22Rv1 (cell line): ENCODE measurements around the gene CFAP251.
A peak's percentile ranks its signal among the peaks of the same experiment; 100 is the strongest.
"Not testable (repeated sequence)": the region's sequence is repeated elsewhere in the genome, so short reads cannot be mapped to it uniquely, and the experiment has no call there.

Experiments
- H3K27ac ChIP-seq: fragments of 450-650 bp; 2 replicates; pipeline ENCODE4 v1.5.1; 2017
- ZFX ChIP-seq: fragments of 450-650 bp; IDR thresholded peaks from 2 replicates; pipeline ENCODE4 v1.6.1; 2017; ENCODE audit warnings: antibody characterized with exemption, borderline replicate concordance
- TF ChIP-seq, protein P1 (sequence below): fragments of 450-650 bp; IDR thresholded peaks from 2 replicates; pipeline ENCODE4 v1.5.1; 2017; ENCODE audit warnings: mild to moderate bottlenecking

CFAP251 gene

DNA sequence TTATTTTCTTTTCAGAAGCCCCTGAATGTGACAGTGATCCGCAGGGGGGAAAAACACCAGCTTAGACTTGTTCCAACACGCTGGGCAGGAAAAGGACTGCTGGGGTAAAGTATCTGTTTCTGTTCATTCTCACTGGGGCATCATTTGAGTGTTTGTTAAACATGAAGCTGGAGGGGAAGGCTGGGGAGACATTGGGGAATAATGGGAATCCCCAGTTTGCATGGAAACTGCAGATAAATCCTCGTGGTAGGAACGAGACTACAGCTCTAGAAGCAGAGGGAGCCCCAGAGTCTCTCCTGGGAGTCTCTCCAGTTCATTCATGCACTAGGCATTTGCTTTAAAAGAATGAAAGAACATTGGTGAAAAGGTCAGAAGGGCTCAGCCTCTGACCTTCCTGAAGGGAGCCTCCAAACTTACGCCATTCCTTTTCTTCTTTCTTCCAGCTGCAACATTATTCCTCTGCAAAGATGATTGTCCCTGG, 2.5 kb upstream of the CFAP251 start:
- TF ChIP-seq ZFX: no peak
- TF ChIP-seq, protein P1, sequence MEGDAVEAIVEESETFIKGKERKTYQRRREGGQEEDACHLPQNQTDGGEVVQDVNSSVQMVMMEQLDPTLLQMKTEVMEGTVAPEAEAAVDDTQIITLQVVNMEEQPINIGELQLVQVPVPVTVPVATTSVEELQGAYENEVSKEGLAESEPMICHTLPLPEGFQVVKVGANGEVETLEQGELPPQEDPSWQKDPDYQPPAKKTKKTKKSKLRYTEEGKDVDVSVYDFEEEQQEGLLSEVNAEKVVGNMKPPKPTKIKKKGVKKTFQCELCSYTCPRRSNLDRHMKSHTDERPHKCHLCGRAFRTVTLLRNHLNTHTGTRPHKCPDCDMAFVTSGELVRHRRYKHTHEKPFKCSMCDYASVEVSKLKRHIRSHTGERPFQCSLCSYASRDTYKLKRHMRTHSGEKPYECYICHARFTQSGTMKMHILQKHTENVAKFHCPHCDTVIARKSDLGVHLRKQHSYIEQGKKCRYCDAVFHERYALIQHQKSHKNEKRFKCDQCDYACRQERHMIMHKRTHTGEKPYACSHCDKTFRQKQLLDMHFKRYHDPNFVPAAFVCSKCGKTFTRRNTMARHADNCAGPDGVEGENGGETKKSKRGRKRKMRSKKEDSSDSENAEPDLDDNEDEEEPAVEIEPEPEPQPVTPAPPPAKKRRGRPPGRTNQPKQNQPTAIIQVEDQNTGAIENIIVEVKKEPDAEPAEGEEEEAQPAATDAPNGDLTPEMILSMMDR: no peak
- no peak overlapping the region for H3K27ac ChIP-seq

DNA sequence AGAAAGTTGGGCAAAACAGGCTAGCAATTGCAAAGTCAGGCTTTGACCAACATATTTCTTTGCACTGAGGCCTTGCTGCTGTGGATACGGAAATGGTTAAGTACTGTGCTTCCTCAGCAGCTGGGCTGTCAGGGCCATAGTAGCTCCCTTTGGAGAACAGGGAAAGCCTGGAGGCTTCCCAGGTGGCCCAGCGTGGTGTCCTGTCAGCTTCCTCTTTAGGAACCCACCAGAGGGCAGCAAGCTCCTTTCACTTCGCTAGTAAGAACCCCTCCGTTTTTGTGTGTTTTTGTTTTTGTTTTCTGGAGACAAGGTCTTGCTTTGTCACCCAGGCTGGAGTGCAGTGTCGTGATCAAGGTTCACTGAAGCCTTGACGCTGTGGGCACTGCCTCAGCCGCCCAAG, 1.7 kb upstream of the CFAP251 start:
- peak overlapping the region; percentile 71; the same call in 1 of the 2 replicates for H3K27ac ChIP-seq
- TF ChIP-seq ZFX: no peak
- TF ChIP-seq, protein P1: no peak

DNA sequence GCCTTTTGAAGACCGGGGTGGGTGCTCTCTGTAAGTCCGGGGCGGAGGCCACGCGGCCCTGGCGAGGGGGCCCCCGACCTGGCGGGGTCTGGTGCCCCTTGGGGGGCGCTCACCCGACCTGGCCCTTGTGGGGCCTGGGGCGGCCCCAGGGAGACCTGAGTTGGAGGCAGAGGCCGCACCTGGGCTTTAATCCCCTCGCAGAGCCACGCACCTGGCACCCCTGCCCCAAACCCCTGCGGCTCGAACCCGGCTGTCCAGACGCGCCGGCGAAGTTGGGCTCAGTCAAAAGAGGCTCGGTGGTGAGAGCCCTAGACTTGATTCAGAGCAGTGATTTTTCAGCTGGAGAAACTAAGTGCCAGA, 267 bp downstream of the CFAP251 start:
- H3K27ac ChIP-seq: peak overlapping the region; percentile 71
- TF ChIP-seq ZFX: no peak
- TF ChIP-seq, protein P1: peak; percentile 19; the same call in 1 of the 2 replicates

DNA sequence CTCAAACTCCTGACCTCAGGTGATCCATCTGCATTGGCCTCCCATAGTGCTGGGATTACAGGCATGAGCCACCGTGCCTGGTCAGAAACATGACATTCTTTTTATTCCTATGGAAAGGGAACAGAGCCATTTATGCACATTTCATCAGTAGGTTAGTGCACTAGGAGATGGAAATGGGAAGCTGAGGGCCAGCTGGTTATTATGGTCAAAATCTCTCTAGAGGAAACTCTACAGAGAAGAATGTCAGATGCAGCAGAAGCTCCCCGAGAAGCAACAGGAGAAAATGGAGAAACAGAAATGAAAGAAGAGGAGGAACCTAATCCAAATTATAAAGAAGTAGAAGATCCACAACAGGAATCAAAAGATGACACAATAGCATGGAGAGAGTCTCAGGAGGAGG, 2.7 kb downstream of the CFAP251 start:
- TF ChIP-seq, protein P1: no peak
- no peak for TF ChIP-seq ZFX
- no peak overlapping the region for H3K27ac ChIP-seq

DNA sequence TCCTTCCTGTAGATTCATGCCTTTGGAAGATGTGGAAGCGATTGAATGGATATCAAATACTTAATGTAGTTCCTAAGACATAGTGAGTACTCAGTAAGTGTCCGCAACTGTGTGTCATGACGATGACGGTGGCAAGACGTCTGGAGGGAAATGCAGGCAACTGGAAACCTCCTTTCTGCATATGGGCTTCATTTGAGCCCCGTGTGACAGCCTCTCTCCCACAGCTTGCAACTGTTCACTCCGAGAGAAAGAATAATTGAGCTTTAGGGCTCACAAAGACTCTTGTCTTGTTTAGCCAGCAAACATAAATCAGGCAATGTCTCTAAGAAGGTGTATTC, 6.9 kb downstream of the CFAP251 start:
- no peak overlapping the region for H3K27ac ChIP-seq
- TF ChIP-seq ZFX: no peak
- TF ChIP-seq, protein P1: no peak

DNA sequence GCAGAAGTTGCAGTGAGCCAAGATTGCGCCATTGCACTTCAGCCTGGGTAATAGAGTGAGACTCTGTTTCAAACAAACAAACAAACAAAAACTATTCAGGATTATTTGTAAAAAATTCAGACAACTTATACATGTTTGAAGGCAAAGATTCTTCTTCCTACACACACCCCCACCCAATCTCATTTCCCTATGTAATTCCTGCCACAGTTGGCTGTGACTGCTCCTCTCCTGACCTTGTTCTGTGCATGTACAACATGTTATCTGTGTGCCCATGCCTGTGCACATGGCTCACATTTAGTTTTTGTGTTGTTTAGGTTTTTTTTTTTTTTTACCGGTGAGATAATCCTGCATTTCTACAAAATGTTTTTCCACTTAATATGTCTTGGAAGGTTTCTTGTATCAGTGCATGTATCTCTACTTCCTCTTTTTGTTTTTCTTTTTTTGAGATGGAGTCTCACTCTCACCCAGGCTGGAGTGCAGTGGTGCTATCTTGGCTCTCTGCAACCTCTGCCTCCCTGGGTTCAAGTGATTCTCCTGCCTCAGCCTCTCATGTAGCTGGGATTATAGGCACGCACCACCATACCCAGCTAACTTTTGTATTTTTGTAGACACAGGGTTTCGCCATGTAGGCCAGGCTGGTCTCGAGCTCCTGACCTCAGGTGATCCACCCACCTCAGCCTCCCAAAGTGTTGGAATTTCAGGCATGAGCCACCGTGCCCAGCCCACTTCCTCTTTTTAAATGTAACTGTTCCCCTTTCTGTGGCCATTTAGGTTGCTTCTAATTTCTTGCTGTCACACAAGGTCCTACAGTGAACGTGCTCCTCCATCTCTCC, 8.7 kb downstream of the CFAP251 start:
- no peak for TF ChIP-seq ZFX
- TF ChIP-seq, protein P1: no peak
- H3K27ac ChIP-seq: no peak overlapping the region

DNA sequence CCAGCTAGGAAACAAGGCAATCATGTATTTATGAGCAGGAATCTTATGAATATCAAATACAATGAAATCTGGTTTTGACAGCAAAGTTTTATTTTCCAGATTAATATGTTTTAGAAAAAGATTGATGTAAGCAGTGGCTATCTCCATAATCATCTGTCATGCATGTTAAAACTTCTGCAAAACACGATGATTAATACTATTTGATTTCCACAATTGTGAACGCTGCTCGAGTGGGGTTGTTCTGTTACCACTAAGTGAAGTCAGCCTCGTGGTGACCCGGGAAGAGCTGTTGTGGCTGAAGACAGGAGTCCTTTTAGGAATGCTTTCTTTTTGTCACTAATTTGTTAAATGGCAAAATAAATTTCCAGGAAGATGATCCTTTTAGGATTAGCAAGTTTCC, 9.4 kb downstream of the CFAP251 start:
- H3K27ac ChIP-seq: no peak overlapping the region

DNA sequence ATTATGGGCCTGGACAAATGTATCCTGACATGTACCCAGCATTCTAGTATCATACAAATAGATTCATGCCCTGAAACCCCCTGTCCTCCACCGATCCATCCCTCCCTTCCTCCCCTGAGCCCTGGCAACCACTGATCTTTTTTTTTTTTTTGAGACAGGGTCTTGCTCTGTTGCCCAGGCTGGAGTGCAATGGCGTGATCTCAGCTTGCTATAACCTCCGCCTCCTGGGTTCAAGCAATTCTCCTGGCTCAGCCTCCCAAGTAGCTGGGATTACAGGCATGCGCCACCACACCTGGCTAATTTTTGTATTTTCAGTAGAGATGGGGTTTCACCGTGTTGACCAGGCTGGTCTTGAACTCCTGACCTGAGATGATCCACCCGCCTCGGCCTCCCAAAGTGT, 11.2 kb downstream of the CFAP251 start:
- H3K27ac ChIP-seq: not testable (repeated sequence)

More for the DNA sequence above, 9.4 kb downstream of the CFAP251 start:
- TF ChIP-seq, protein P1: no peak
- TF ChIP-seq ZFX: no peak
